Measurements from ENCODE around the gene ENTHD1. TPM values are rescaled to one million over a fixed set of nuclear protein-coding genes. Genes with fewer than 3 reads are reported as not detected.
A peak's percentile ranks its signal among the peaks of the same experiment; 100 is the strongest.
"Not testable (repeated sequence)": the region's sequence is repeated elsewhere in the genome, so short reads cannot be mapped to it uniquely, and the experiment has no call there.

The ENTHD1 gene
- polyA plus RNA-seq, 4 donors, result 0.01 to 0.06 TPM; not detected in 2

DNA sequence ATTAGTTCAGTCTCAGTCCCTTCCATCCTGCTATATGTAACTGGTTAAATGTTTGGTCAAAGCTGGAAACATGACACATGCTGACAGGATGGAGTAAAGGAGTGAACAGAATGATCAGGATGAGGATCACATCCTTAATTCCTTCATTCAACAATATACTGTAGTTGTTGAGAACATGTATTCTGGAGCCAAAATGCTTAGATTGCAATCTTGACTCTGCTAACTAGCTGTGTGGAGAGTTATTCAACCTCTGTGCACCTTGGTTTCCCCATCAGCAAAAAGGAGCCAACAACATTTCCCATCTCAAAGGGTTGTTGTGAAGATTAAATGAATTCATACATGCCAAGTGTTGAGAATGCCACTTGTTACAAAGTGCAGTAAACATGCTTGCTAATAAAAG is 12.8 kb downstream of the ENTHD1 start:
- Histone ChIP-seq H3K4me3 (ENCODE audit: low read depth in 1 of 3, low read length in 3 of 3) (no peak overlapping the region), H3K27me3 (ENCODE audit: control insufficient read depth in 3 of 3, insufficient read depth in 3 of 3, low read length in 3 of 3) (no peaks in the 10 kb centered on the region), H3K36me3 (ENCODE audit: control insufficient read depth in 3 of 3, insufficient read depth in 2 of 3, low read depth in 1 of 3, low read length in 3 of 3) (no peaks in the 10 kb centered on the region), H3K4me1 (ENCODE audit: control insufficient read depth in 3 of 3, insufficient read depth in 2 of 3, low read depth in 1 of 3, low read length in 2 of 3) (no peaks in the 10 kb centered on the region), H3K27ac (ENCODE audit: low read depth in 1 of 3, low read length in 2 of 3) (no peak overlapping the region), H3K9me3 (ENCODE audit: control insufficient read depth in 2 of 2, insufficient read depth in 1 of 2, low read depth in 1 of 2, low read length in 1 of 2) (no peaks in the 10 kb centered on the region)
- no peak for DNase-seq
- FAIRE-seq, result no peak

DNA sequence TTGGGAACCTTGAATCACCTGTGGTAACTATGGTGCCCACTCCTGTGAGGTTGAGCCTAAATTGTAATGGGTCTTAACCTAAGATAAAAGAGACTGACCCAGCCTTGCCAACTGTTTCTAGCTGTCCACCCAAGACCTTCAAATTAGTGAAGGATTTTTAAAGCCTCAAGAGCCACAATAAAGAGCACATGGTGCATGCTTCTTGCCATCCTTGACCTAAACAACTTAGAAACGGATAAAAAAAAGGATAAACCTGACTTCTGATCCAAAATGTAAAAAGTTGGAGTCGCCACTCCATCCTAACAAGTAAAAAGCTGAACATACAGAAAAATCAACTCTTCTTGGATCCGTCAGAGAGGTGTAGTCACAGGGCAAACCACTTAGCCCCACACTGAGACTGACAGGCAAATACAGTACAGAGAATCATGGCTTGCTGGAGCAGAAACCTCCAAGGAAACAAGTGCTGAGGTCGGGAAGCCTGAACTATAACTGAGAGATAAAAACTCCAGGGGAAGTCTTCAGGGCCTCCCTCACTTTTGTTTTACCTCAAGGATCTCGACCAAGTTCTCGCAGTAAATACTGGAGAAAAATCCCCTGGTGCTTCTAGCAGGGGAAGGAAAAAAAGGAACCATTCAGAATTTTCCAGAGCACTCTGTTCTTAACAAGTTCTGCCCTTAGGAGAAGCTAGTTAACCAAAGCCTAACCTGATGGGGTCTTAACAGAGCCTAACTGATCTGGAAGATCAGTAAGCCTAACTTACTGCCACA is 16.3 kb downstream of the ENTHD1 start:
- DNase-seq (no peak), FAIRE-seq (no peak)
- Histone ChIP-seq H3K36me3 (ENCODE audit: control insufficient read depth in 3 of 3, insufficient read depth in 2 of 3, low read depth in 1 of 3, low read length in 3 of 3) (no peaks in the 10 kb centered on the region), H3K9me3 (ENCODE audit: control insufficient read depth in 2 of 2, insufficient read depth in 1 of 2, low read depth in 1 of 2, low read length in 1 of 2) (no peaks in the 10 kb centered on the region), H3K4me1 (ENCODE audit: control insufficient read depth in 3 of 3, insufficient read depth in 2 of 3, low read depth in 1 of 3, low read length in 2 of 3) (no peaks in the 10 kb centered on the region), H3K27ac (ENCODE audit: low read depth in 1 of 3, low read length in 2 of 3) (no peak overlapping the region), H3K4me3 (ENCODE audit: low read depth in 1 of 3, low read length in 3 of 3) (no peak overlapping the region), H3K27me3 (ENCODE audit: control insufficient read depth in 3 of 3, insufficient read depth in 3 of 3, low read length in 3 of 3) (no peaks in the 10 kb centered on the region)
- 66 to 69% (median 68%) methylated on average over 6 of the region's 6 CpGs for WGBS, 3 donors

DNA sequence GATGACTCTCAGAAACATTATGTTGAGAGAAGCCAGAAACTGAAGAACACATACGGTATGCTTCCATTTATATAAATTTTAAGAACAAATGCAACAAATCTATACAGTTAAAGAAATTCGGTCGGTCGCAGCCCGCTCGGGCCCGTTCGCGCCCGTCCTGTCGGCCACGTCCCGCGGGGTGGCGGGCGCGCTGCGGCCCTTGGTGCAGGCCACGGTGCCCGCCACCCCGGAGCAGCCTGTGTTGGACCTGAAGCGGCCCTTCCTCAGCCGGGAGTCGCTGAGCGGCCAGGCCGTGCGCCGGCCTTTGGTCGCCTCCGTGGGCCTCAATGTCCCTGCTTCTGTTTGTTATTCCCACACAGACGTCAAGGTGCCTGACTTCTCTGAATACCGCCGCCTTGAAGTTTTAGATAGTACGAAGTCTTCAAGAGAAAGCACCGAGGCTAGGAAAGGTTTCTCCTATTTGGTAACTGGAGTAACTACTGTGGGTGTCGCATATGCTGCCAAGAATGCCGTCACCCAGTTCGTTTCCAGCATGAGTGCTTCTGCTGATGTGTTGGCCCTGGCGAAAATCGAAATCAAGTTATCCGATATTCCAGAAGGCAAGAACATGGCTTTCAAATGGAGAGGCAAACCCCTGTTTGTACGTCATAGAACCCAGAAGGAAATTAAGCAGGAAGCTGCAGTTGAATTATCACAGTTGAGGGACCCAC is 18.2 kb downstream of the ENTHD1 start:
- H3K27ac ChIP-seq (ENCODE audit: low read depth in 1 of 3, low read length in 2 of 3); H3K4me1 ChIP-seq (ENCODE audit: control insufficient read depth in 3 of 3, insufficient read depth in 2 of 3, low read depth in 1 of 3, low read length in 2 of 3); H3K27me3 ChIP-seq (ENCODE audit: control insufficient read depth in 3 of 3, insufficient read depth in 3 of 3, low read length in 3 of 3); H3K9me3 ChIP-seq (ENCODE audit: control insufficient read depth in 2 of 2, insufficient read depth in 1 of 2, low read depth in 1 of 2, low read length in 1 of 2); FAIRE-seq; H3K4me3 ChIP-seq (ENCODE audit: low read depth in 1 of 3, low read length in 3 of 3); H3K36me3 ChIP-seq (ENCODE audit: control insufficient read depth in 3 of 3, insufficient read depth in 2 of 3, low read depth in 1 of 3, low read length in 3 of 3): not testable (repeated sequence)
- WGBS, 3 donors, result 89 to 90% (median 90%) methylated on average over 28 to 41 of the region's 42 CpGs
- peak in 1 of 2 donors; percentile 26 for DNase-seq

DNA sequence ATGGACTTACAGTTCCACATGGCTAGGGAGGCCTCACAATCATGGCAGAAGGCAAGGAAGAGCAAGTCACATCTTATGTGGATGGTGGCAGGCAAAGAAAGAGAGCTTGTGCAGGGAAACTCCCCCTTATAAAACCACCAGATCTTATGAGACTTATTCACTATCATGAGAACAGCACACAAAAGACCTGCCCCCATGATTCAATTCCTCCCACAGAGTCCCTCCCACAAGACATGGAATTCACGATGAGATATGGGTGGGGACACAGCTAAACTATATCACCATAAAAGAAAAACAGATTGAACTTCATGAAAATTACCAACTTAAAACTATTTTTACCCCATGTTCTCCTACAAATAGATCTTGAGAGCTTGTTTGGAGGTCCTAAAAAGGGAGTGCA is 19.6 kb downstream of the ENTHD1 start:
- no peak for DNase-seq
- Histone ChIP-seq H3K27ac (ENCODE audit: low read depth in 1 of 3, low read length in 2 of 3) (no peak overlapping the region), H3K4me1 (ENCODE audit: control insufficient read depth in 3 of 3, insufficient read depth in 2 of 3, low read depth in 1 of 3, low read length in 2 of 3) (no peaks in the 10 kb centered on the region), H3K4me3 (ENCODE audit: low read depth in 1 of 3, low read length in 3 of 3) (no peak overlapping the region), H3K27me3 (ENCODE audit: control insufficient read depth in 3 of 3, insufficient read depth in 3 of 3, low read length in 3 of 3) (no peaks in the 10 kb centered on the region), H3K9me3 (ENCODE audit: control insufficient read depth in 2 of 2, insufficient read depth in 1 of 2, low read depth in 1 of 2, low read length in 1 of 2) (no peaks in the 10 kb centered on the region), H3K36me3 (ENCODE audit: control insufficient read depth in 3 of 3, insufficient read depth in 2 of 3, low read depth in 1 of 3, low read length in 3 of 3) (no peaks in the 10 kb centered on the region)
- 4 to 48% (median 12%) methylated on average over 1 of the region's 1 CpG for WGBS, 3 donors
- FAIRE-seq, result no peak

DNA sequence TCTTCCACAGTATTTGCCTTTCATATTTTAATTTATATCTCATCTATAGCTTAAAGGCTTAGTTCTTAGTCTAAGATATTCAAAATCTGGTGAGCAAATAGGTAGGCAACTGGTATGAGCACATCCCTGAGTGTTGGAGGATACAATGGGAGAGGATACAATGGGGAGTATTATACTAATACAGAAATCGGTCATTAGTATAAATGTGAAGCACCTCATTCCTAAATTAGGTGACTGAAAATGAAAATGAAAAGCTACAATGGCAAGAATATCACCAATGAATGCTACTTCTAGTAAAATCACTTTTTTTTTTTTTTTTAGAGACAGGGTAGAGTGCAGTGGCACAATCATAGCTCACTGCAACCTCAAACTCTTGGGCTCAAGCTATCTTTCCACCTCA is 21.0 kb downstream of the ENTHD1 start:
- no peaks in the 10 kb centered on the region for H3K4me1 ChIP-seq (ENCODE audit: control insufficient read depth in 3 of 3, insufficient read depth in 2 of 3, low read depth in 1 of 3, low read length in 2 of 3)
- no peak for DNase-seq
- 74 to 85% (median 83%) methylated on average over 1 of the region's 1 CpG for WGBS, 3 donors
- no peak overlapping the region for H3K4me3 ChIP-seq (ENCODE audit: low read depth in 1 of 3, low read length in 3 of 3)
- H3K27me3 ChIP-seq (ENCODE audit: control insufficient read depth in 3 of 3, insufficient read depth in 3 of 3, low read length in 3 of 3), result no peaks in the 10 kb centered on the region
- H3K36me3 ChIP-seq (ENCODE audit: control insufficient read depth in 3 of 3, insufficient read depth in 2 of 3, low read depth in 1 of 3, low read length in 3 of 3), result no peaks in the 10 kb centered on the region
- H3K9me3 ChIP-seq (ENCODE audit: control insufficient read depth in 2 of 2, insufficient read depth in 1 of 2, low read depth in 1 of 2, low read length in 1 of 2), result no peaks in the 10 kb centered on the region
- FAIRE-seq, result no peak
- H3K27ac ChIP-seq (ENCODE audit: low read depth in 1 of 3, low read length in 2 of 3), result no peak overlapping the region

DNA sequence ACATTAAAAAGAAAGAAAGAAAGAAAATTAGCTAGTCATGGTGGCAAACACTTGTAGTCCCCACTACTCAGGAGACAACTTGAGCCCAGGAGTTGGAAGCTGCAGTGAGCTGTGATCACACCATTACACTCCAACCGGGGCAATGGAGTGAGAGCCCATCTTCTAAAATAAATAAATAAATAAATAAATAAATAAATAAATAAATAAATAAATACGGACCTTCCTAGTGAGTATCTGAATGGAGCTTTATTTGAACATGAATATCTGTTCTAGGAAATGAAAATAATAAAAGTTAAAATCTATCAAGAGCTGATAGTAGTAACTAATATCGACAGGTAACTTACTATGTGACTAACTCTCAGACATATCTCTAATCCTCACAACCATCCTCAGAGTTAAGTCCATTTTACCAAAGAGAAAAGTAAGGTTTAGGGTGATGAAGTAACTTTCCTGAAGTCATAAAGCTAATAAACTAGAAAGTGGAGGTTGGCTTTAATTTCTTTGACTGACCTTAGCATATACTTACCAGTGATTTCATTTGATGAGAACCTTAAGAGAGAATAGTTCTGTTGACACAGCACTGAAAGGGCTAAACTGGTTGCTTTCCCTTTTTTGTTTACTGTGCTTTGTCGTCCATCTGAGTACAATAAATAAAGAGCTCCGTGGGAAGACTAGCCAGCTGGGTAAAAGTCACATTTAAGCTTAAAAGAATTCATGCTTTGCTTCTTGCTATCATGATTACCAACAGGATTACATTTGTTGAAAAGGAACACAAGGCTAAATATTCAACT is 22.4 kb downstream of the ENTHD1 start:
- 56 to 71% (median 69%) methylated on average over 5 of the region's 5 CpGs for WGBS, 3 donors
- Histone ChIP-seq H3K9me3 (ENCODE audit: control insufficient read depth in 2 of 2, insufficient read depth in 1 of 2, low read depth in 1 of 2, low read length in 1 of 2) (no peaks in the 10 kb centered on the region), H3K27ac (ENCODE audit: low read depth in 1 of 3, low read length in 2 of 3) (no peak overlapping the region), H3K36me3 (ENCODE audit: control insufficient read depth in 3 of 3, insufficient read depth in 2 of 3, low read depth in 1 of 3, low read length in 3 of 3) (no peaks in the 10 kb centered on the region), H3K4me1 (ENCODE audit: control insufficient read depth in 3 of 3, insufficient read depth in 2 of 3, low read depth in 1 of 3, low read length in 2 of 3) (no peaks in the 10 kb centered on the region), H3K27me3 (ENCODE audit: control insufficient read depth in 3 of 3, insufficient read depth in 3 of 3, low read length in 3 of 3) (no peaks in the 10 kb centered on the region), H3K4me3 (ENCODE audit: low read depth in 1 of 3, low read length in 3 of 3) (no peak overlapping the region)
- FAIRE-seq (no peak), DNase-seq (no peak)

DNA sequence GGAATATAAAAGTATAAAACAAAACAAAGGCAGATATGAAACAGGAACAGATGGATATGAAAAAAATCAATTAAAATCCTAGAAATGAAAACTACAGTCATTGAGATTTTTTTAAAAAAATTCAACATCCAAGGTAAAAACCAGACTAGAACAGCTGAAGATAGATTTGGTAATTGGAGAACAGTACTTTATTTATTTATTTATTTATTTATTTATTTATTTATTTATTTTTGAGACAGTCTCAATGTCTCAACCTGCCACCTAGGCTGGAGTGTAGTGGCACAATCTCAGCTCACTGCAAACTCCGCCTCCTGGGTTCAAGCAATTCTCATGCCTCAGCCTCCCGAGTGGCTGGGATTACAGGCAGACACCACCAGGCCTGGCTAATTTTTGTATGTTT is 23.8 kb downstream of the ENTHD1 start:
- H3K27me3 ChIP-seq (ENCODE audit: control insufficient read depth in 3 of 3, insufficient read depth in 3 of 3, low read length in 3 of 3); H3K36me3 ChIP-seq (ENCODE audit: control insufficient read depth in 3 of 3, insufficient read depth in 2 of 3, low read depth in 1 of 3, low read length in 3 of 3); DNase-seq; H3K4me3 ChIP-seq (ENCODE audit: low read depth in 1 of 3, low read length in 3 of 3); H3K4me1 ChIP-seq (ENCODE audit: control insufficient read depth in 3 of 3, insufficient read depth in 2 of 3, low read depth in 1 of 3, low read length in 2 of 3); H3K9me3 ChIP-seq (ENCODE audit: control insufficient read depth in 2 of 2, insufficient read depth in 1 of 2, low read depth in 1 of 2, low read length in 1 of 2); FAIRE-seq; H3K27ac ChIP-seq (ENCODE audit: low read depth in 1 of 3, low read length in 2 of 3): not testable (repeated sequence)
- 93 to 97% (median 96%) methylated on average over 2 of the region's 2 CpGs for WGBS, 3 donors

DNA sequence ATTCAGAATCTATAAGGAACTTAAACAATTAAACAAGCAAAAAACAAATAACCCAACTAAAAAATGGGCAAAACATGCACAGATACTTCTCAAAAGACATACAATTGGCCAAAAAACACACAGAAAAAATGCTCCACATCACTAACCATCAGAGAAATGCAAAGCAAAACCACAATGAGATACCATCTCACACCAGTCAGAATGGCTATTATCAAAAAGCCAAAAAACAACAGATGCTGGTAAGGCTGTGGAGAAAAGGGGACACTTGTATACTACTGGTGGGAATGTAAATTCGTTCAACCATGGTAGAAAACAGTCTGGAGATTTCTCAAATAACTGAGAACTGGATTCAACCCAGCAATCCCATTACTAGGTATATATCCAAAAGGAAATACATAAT is 24.8 kb downstream of the ENTHD1 start:
- Histone ChIP-seq H3K27ac (ENCODE audit: low read depth in 1 of 3, low read length in 2 of 3) (no peak overlapping the region), H3K27me3 (ENCODE audit: control insufficient read depth in 3 of 3, insufficient read depth in 3 of 3, low read length in 3 of 3) (no peaks in the 10 kb centered on the region), H3K4me3 (ENCODE audit: low read depth in 1 of 3, low read length in 3 of 3) (no peak overlapping the region), H3K4me1 (ENCODE audit: control insufficient read depth in 3 of 3, insufficient read depth in 2 of 3, low read depth in 1 of 3, low read length in 2 of 3) (no peaks in the 10 kb centered on the region), H3K36me3 (ENCODE audit: control insufficient read depth in 3 of 3, insufficient read depth in 2 of 3, low read depth in 1 of 3, low read length in 3 of 3) (no peaks in the 10 kb centered on the region), H3K9me3 (ENCODE audit: control insufficient read depth in 2 of 2, insufficient read depth in 1 of 2, low read depth in 1 of 2, low read length in 1 of 2) (no peaks in the 10 kb centered on the region)
- FAIRE-seq (no peak), DNase-seq (no peak)
- WGBS, 3 donors, result 19 to 69% (median 39%) methylated on average over 1 of the region's 1 CpG
